Cerebellar cortex (tissue), 1 donor: ENCODE data around the gene VPS72.
"Not testable (repeated sequence)": the region's sequence is repeated elsewhere in the genome, so short reads cannot be mapped to it uniquely, and the experiment has no call there.

Source experiments
- DNase-seq: peaks from one replicate; pipeline ENCODE4 v3.0.0-alpha.2; 2015; ENCODE audit warnings: low spot score

The VPS72 gene

GRCh38 chr1:151189637-151190445 lies at the start of gene VPS72:
VPS72 (minus strand) TSS chr1:151190197; CDS start chr1:151190121, 76 bp downstream.
- peak; percentile 93 for DNase-seq

DNA sequence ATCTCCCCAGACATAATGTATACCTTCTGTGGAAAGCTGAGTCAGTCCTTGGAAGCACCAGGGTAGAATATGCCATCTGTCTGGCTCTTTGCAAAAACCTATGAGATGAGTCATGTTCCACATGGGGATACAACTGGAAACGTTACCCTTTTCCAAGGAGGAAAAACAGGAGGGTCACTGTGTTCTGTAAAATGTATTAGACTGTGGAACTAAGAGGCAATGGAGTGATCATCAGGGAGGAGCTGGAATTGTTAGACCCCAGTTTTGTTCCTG lies 48.4 kb upstream of the VPS72 start:
- DNase-seq = no peak

GRCh38 chr1:151237678-151238466 lies 47.9 kb upstream of the VPS72 start:
- DNase-seq = no peak

GRCh38 chr1:151235235-151235634 lies 45.2 kb upstream of the VPS72 start:
- DNase-seq = no peak

DNA sequence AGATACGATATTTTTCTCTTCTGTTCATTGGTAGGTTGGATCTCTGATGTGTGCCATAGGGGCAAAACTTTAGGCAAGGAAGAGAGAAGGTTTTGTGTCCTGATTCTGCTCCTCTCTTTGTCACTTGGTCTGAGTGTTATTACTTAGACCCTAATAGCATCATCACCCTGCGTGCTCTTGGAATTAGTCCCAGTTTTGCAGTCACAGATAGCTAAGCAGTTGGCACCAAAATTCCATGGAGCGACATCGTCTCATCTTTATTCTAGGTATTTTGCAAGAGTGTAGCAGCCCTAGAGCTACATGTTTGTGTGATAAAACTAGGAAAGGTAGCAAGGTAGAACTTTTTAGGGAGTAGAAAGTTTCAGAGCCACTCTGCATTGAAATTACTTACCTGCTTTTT lies 32.1 kb upstream of the VPS72 start:
- DNase-seq = peak; percentile 60

DNA sequence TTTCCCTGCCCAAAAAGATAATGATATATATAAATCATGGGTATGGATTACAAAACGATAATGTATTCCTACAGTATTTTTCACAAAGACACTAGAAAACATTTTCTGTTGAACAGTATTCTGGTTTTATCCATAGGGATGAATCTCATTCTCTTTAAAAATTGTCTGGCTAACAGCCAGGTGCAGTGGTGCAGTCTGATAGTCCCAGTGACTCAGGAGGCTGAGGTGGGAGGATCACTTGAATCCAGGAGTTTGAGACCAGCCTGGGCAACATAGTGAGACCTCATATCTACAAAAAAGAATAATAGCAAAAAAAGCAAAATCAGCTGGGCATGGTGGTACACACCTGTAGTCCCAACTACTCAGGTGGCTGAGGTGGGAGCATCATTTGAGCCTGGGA lies 31.6 kb upstream of the VPS72 start:
- DNase-seq = no peak

GRCh38 chr1:151213560-151213959 lies 23.6 kb upstream of the VPS72 start:
- no peak for DNase-seq

GRCh38 chr1:151211972-151212705 lies 22.1 kb upstream of the VPS72 start:
- DNase-seq = no peak

GRCh38 chr1:151210830-151211229 lies 20.8 kb upstream of the VPS72 start:
- no peak for DNase-seq

- DNase-seq = not testable (repeated sequence)
Measured at GRCh38 chr1:151205381-151205965, 15.5 kb upstream of the VPS72 start.

- DNase-seq = no peak
Measured at GRCh38 chr1:151199873-151200581, 10.0 kb upstream of the VPS72 start.

DNA sequence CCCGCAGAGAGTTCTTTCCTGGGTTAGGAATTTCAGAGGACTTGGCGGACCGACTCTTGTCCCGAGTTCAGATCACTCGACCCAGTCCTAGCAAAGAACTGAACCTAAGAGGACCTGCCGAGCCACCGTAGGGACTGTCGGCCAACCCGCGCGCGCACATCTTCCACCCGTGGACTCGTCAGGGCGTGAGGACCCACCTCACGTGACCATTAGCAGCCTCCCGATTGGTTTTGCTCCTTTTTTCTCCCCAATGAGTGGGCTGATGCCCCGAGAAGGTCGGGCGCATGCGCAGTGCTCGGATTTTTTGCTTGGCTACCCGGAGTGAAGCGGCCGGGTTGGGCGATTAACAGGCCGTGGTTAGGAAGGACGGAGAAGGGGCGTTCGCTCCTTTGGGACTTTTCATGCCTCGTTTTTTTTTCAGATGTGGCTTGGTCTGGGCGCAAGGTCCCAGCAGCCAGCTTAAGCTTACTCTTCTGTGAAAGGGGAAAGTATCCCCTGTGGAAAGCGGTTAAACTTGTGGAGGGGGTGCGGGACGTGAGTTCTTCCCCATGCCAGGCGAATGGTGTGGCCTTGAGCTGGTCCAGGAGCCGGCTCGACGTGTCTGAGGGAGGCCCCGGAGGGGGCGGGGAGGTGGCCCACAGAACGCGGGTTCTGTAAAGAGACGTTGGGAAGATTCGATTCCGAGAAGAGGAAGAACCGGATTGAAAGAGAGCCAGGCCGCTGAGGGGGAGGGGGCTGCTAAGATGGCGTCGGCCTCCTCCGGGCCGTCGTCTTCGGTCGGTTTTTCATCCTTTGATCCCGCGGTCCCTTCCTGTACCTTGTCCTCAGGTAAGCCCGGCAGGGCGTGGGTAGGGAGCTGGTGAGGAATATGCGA lies 8.5 kb upstream of the VPS72 start, which contains the start of gene PIP5K1A:
Gene PIP5K1A, plus strand, starts transcription at position 299 of the 874 bp plus-strand sequence. Its CDS starts 445 bp downstream, at position 744.
- peak; percentile 99 for DNase-seq

GRCh38 chr1:151197863-151198253 lies 7.9 kb upstream of the VPS72 start:
- DNase-seq = no peak

- DNase-seq = peak; percentile 92
Measured at GRCh38 chr1:151196292-151196800, 6.3 kb upstream of the VPS72 start.

DNA sequence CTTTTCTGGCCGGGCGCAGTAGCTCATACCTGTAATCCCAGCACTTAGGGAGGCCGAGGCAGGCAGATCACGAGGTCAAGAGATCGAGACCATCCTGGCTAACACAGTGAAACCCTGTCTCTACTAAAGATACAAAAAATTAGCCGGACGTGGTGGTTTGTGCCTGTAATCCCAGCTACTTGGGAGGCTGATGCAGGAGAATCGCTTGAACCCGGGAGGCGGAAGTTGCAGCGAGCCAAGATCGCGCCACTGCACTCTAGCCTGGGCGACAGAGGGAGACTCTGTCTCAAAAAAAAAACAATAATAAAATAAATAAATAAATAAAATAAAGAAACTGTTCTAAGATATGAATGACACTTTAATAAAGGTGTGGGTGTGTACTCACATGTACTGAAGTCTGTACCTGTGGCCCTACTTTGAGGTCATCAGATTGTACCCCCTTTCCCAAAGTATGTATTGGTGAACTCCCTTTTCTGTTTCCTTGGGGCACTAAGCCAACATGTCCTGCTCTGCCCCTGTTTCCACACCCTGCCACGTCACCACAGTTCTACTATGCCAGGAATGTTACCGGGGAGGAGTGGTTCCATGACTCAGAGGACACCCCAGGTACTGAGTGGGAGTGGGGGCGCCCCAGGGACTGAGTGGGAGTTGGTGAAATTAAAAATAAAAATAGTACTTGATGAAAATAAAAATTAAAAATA lies 5.0 kb upstream of the VPS72 start:
- DNase-seq = not testable (repeated sequence)

DNA sequence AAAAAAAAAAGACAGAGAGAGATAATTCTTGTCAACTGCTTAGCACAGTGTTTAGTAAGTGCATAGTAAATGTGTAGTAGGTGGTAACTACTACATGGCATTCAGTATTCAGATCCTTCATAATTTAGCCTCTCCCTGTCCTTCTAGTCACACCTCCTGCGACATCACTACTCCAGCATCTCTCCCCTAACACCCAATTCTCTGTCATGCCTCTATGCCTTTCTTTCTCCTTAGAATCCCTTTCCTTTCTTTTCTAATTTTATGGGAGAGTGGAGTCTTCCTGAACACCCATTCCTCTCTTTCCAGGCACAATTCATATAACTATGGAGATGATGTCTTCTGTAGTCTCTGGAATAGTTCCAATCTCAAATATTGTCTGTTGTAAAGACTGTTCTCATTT lies 3.9 kb upstream of the VPS72 start:
- no peak for DNase-seq

- no peak for DNase-seq
Measured at GRCh38 chr1:151193304-151193703, 3.3 kb upstream of the VPS72 start.

DNA sequence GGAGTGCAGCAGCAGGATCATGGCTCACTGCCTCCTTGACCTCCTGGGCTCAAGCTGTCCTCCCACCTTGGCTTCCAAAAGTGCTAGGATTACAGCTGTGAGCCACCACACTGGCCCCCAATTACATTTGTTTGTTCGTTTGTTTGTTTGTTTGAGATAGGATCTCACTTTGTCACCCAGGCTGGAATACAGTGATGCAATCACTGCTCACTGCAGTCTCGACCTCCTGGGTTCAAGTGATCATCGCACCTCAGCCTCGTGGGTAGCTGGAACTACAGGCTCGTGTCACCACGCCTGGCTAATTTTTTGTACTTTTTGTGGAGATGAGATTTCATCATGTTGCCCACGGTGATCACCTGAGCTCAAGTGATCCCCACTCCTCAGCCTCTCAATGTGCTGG lies 2.0 kb upstream of the VPS72 start:
- DNase-seq = no peak

- not testable (repeated sequence) for DNase-seq
Measured at GRCh38 chr1:151188667-151189066, 1.3 kb downstream of the VPS72 start.

GRCh38 chr1:151187205-151187604 lies 2.8 kb downstream of the VPS72 start:
- DNase-seq = no peak
